GM23248 (cell line): ENCODE measurements around the gene PIP.

Source experiments
- EZH2 ChIP-seq: fragments of 200-600 bp; sonication (generic); IDR thresholded peaks from 2 replicates; pipeline ENCODE4 v1.6.1; 2018; ENCODE audit warnings: antibody characterized with exemption, mild to moderate bottlenecking; ENCODE audit not compliant: insufficient read depth, poor library complexity, severe bottlenecking
- EZH2phosphoT487 ChIP-seq: fragments of 200-600 bp; sonication (generic); IDR thresholded peaks from 2 replicates; pipeline ENCODE4 v1.6.1; 2018; ENCODE audit warnings: antibody characterized with exemption, moderate library complexity, mild to moderate bottlenecking, low read depth; ENCODE audit not compliant: insufficient read depth

DNA sequence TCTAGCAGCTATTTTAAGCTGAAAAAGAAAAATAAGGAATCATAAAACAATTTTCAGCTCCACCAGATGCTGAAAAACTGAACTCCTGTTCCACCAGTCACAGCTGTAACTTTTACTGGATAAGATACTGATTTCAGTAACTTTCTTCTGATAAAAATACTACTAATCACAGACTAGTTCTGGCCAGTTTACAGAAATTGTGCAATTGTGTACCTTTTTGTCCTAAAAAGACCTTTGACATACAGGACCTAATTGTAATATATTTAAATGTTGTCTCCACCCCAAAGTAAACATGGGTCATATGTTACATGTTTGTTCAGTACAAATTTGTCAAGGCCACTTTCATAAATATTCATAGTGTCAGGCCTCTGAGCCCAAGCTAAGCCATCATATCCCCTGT is 27.1 kb upstream of the PIP start:
- no peak for TF ChIP-seq EZH2
- TF ChIP-seq EZH2phosphoT487: no peak
